ENCODE results near the gene KRTAP1-3.

- no peak for TF ChIP-seq POLR2A (IDR thresholded peaks at IDR 0.05)
- TF ChIP-seq CTCF (IDR thresholded peaks at IDR 0.05) = no peak
- TF ChIP-seq POLR2AphosphoS5 (IDR thresholded peaks at IDR 0.05) = no peak
These were observed 31.4 kb upstream of the KRTAP1-3 start, which contains the start of gene KRTAP2-4 for GRCh38 chr17:41065829-41066624.

Data from breast epithelium (tissue), 3 donors.